Omental fat pad (tissue), 4 donors: ENCODE data around the gene DCAF15. TPM values are rescaled to one million over a fixed set of nuclear protein-coding genes. Genes with fewer than 3 reads are reported as not detected.
"Not testable (repeated sequence)": the region's sequence is repeated elsewhere in the genome, so short reads cannot be mapped to it uniquely, and the experiment has no call there.

Source experiments
- ATAC-seq: fragments of 150-250 bp; one replicate; pipeline ENCODE4 v1.9.1; 2016; ENCODE audit warnings: mild to moderate bottlenecking, moderate library complexity; ENCODE audit not compliant: low FRiP score
- DNase-seq: peaks from one replicate; pipeline ENCODE4 v3.0.0-alpha.2; 2019; ENCODE audit warnings: low spot score
- CTCF ChIP-seq, 3 donors: fragments of 450-650 bp; IDR thresholded peaks; one replicate each; pipeline ENCODE4 v1.5.1; 2016 to 2017; ENCODE audit warnings: antibody characterized with exemption in 3 of 3, mild to moderate bottlenecking in 3 of 3, moderate library complexity in 2 of 3
- total RNA-seq, 4 donors: library from RNA; depleted of rRNA; stranded (reverse); fragments of >200 nt; gene quantifications; one replicate each; pipeline ENCODE4 v1.1.0, GENCODE V29; 2016

The DCAF15 gene
- total RNA-seq, 4 donors from 2014 or later = 8.9 to 22.9 (median 11.9) TPM

- TF ChIP-seq CTCF (IDR thresholded peaks at IDR 0.05) = no peak
- ATAC-seq = no peak
- DNase-seq = no peak
Observed at GRCh38 chr19:13963603-13964105, 11.3 kb downstream of the DCAF15 start.

DNA sequence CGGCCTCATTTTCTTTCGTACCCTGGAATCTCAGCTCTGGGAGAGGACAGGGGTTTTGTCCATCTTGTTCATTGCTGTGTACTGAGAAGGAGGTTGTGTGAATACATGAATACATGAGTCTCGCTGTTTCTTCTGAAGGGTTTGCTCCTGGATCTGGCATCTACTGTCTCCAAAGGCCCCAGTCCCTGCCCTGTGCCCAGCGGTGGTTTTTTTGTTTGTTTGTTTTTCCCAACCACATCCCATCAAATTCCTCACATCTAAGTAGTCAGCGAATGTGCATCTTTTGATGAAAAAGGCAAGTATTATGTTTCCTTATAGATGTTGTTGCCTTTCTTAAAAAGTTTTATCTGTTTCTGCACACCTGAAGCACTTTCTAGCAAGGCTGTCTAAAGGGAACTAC lies 12.5 kb downstream of the DCAF15 start:
- ATAC-seq = no peak
- TF ChIP-seq CTCF (IDR thresholded peaks at IDR 0.05) = no peak
- DNase-seq = no peak

- no peak for DNase-seq
Observed at GRCh38 chr19:13965377-13965896, 13.1 kb downstream of the DCAF15 start.

DNA sequence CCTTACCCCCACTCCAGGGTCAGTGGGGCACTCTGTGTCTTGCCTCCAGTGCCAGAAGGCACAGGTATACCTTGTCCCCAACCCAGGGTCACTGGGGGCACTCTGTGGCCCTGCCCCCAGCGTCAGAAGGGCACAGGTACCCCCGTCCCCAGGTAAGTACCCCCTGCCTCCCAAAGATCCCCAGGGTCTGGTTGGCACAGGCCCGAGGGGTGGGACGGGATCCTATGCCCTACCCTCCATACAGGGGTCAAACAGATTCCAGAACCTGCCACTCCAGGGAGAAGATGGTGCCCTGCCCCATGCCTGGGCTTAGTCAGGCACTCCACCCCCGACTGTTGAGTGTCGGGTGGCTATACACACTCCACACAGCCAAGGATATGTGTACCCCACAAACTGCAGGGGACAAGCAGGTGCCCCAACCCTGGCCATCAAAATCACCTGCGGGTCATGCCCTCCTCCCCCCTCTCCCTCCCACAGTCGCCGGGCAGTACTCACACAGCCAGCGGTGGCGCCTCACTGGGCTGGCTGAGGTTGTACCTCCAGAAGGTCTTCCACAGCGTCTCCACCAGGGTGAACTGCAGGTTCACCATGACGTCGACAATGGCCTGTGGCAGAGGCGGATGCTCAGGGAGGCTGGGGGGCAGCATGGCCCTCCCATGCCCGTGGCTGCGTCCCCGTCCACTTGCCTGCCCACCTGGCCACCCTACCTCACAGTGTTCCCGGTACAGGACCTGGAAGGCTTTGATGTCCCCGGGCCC lies 13.8 kb downstream of the DCAF15 start:
- no peak for TF ChIP-seq CTCF (IDR thresholded peaks at IDR 0.05)
- DNase-seq (no peak), ATAC-seq (no peak)

More at GRCh38 chr19:13965377-13965896, 13.1 kb downstream of the DCAF15 start:
- ATAC-seq = no peak
- TF ChIP-seq CTCF (IDR thresholded peaks at IDR 0.05) = no peak

- no peak for ATAC-seq
- DNase-seq = no peak
- TF ChIP-seq CTCF (IDR thresholded peaks at IDR 0.05) = no peak
Observed at GRCh38 chr19:13966684-13967128, 14.4 kb downstream of the DCAF15 start.

- DNase-seq, ATAC-seq: not testable (repeated sequence)
Observed at GRCh38 chr19:13967206-13967605, 14.9 kb downstream of the DCAF15 start.

- no peak for TF ChIP-seq CTCF (IDR thresholded peaks at IDR 0.05)
- DNase-seq (no peak), ATAC-seq (no peak)
Observed at GRCh38 chr19:13968383-13968935, 16.1 kb downstream of the DCAF15 start.
